SU-DHL-6 (cell line): ENCODE data around the gene DGCR6L.

ENCODE experiments used
- EZH2phosphoT487 ChIP-seq: fragments of 200-600 bp; sonication (generic), shearing (Covaris generic); conservative IDR thresholded peaks from 2 replicates; pipeline ENCODE4 v1.6.1; 2018; ENCODE audit warnings: mild to moderate bottlenecking, antibody characterized with exemption, low read length, moderate library complexity, mixed read lengths
- TF ChIP-seq, protein P1 (sequence below): fragments of 200-600 bp; sonication (generic); IDR thresholded peaks from one replicate; pipeline ENCODE4 v1.5.1; 2017; ENCODE audit warnings: antibody characterized with exemption, mild to moderate bottlenecking, low read length, moderate library complexity; ENCODE audit not compliant: insufficient read depth, poor library complexity, severe bottlenecking

DNA sequence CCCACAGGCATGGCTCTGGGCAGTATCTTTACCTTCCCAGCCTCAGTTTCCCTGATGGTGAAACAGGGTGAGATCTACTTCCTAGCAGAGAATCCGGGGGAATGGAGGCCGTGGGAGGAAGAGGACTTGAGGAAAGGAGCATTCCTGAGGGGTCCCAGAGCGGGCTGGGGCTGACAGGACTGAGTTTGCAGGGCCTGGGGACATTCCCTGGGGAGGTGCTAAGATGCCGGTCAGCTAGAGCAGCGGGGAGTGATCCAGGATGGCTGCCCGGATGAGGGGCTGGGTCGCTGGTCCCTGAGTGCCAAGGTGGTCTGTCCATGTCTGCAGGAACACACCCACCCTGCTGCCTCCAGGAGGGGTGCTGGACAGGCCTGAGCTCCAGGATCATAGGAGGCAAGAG lies 43.4 kb downstream of the DGCR6L start:
- TF ChIP-seq, protein P1, sequence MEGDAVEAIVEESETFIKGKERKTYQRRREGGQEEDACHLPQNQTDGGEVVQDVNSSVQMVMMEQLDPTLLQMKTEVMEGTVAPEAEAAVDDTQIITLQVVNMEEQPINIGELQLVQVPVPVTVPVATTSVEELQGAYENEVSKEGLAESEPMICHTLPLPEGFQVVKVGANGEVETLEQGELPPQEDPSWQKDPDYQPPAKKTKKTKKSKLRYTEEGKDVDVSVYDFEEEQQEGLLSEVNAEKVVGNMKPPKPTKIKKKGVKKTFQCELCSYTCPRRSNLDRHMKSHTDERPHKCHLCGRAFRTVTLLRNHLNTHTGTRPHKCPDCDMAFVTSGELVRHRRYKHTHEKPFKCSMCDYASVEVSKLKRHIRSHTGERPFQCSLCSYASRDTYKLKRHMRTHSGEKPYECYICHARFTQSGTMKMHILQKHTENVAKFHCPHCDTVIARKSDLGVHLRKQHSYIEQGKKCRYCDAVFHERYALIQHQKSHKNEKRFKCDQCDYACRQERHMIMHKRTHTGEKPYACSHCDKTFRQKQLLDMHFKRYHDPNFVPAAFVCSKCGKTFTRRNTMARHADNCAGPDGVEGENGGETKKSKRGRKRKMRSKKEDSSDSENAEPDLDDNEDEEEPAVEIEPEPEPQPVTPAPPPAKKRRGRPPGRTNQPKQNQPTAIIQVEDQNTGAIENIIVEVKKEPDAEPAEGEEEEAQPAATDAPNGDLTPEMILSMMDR, result no peak
- no peak for TF ChIP-seq EZH2phosphoT487
